A375 (cell line): ENCODE data around the gene STPG3. TPM values are rescaled to one million over a fixed set of nuclear protein-coding genes. Genes with fewer than 3 reads are reported as not detected.

Experiments
- total RNA-seq: library from RNA; depleted of rRNA; stranded (reverse); fragments of >200 nt; shearing (Covaris generic); gene quantifications from 2 replicates; pipeline ENCODE4 v1.2.3, GENCODE V29; 2014; rRNA removed

The STPG3 gene
- total RNA-seq, result not detected in 2 replicates

DNA sequence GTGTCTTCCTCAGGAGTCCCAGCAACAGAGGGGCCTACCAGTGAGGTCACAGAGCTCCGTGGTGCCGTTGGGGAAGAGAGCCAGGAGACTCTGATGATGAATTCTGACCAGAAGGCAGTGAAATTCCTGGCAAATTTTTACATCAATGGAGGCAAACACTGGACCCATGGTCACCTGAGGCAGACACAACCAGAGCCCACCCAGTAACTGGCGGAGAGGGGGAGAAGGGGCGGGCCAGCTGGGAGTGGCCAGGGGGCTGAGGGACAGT lies at the start of gene STPG3:
Gene STPG3 (plus strand): TSS at position 93 of the 268 bp plus-strand sequence. CDS start 1 bp downstream, at position 94.

DNA sequence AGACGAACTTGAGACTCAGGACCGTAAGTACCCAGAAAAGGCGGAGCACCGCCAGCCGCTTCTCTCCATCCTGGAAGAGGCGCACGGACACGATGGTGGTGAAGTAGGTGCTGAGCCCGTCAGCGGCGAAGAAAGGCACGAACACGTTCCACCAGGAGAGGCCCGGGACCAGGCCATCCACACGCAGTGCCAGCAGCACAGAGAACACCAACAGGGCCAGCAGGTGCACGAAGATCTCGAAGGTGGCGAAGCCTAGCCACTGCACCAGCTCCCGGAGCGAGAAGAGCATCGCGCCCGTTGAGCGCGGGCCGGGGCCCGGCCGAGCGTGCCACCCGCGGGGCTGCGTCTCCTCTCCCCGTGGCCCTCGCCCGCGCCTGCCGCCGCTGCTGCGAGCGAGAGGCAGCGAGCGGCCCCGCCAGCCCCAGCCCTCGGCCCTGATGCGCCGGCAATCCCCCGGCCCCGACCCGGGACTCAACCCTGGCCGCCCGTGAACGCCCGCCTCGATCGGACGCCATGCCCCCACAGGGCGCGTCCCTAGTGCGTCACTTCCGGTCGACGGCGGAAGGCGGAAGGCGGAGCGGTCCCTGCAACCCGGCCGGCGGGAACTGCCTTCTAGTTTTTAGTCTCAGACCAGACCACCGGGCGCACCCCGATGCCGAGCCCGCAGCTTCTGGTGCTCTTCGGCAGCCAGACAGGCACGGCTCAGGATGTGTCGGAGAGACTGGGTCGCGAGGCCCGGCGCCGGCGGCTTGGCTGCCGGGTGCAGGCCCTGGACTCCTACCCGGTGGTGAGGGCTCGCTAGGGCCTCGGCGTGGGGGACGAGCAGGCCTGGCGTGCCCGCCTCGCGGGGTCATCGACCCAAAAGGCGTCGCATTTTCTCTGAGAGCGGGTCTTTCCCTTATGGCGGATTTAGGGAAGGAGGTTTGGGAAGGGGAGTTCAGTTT lies 45.7 kb upstream of the STPG3 start, which contains the start of the genes NDOR1 and TMEM203:
Gene NDOR1 (plus strand): TSS at position 575 of the 944 bp plus-strand sequence. CDS start 78 bp downstream, at position 653.
Gene TMEM203 (minus strand): TSS at position 523 of the 944 bp plus-strand sequence. CDS start 234 bp downstream, at position 289.

DNA sequence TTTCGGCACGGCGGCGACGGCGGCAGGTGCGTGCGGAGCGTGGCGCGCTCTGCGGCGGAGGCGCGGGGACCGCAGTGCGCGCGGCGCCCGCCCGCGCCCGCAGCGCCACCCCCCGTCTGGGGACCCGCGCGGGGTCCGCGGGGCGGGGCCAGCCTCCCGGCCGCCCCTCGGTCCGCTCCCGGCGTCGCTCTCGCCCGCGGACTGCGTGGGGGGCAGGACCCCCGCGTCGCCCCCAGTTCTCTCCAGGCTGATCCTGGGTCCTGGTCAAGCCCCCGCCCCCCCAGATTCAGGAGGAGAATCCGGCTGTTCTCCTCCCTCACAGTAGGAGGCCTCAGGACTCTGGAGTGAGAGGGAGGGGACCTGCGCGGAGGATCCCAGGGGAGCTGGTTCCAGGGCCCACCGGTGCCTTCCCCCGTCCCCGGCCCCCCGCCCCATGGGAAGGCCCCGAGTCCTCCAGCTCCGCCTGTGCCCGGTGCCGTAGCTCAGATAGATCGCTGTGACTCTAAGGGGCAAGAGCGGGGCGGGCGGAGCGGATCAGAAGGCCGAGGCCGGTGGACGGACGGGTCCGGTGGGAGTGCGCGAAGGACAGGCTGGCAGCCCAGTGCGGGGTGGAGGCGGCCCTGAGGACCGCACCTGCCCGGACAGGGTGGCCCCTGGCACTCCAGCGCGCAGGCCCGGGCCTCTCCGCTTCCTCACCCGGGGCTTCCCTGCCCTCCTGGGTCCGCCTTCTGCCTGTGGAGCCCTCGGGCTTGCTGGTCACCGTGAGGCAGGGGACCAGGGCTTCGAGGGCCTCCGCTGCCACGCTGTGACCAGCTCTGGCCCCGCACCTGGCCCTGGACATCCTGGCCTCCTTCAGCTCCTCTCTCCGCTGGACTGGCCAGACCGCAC lies 28.7 kb upstream of the STPG3 start, which contains the start of gene RNF208:
Gene RNF208 (minus strand): TSS at position 51 of the 888 bp plus-strand sequence. CDS start 1,028 bp downstream, outside the sequence.

DNA sequence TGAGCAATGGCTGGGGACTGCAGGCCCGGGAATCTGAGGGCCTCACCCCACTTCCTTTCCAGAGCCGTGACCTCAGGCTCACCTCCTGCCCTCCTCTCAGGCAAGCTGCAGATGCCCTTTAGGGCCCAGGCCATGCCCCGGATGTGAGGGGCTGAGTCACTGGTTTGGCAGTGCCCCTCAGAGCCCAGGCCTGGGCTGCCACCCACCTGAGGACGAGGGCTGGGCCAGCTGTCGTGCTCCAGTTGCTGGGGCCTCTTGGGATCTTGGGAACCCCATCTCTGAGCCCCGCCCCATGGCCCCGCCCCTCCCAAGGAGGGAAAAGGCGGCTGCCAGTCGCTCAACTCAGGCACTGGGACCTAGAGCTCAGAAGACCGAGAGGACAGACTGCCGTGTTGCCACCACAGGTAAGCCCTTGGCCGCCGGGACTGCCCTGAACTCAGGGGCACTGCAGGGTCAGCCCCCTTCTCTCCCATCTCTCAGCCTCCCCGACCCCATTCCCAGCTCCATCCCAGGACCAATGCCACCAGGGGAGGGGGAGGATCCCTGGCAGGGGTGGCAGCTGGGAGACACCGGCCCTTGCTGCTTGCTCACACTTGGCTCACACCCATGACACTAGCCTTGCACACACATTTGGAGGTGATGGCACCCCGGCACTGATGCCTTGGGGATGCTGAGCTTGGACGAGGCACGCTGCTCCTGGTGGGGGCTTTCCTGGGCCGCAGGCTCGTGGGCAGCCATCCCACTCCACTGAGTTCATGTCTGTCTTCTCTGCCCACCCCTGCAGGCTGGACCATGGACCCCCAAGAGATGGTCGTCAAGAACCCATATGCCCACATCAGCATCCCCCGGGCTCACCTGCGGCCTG lies 26.0 kb upstream of the STPG3 start, which contains the start of gene CYSRT1:
Gene CYSRT1 (plus strand): TSS at position 345 of the 865 bp plus-strand sequence. CDS start 448 bp downstream, at position 793.

DNA sequence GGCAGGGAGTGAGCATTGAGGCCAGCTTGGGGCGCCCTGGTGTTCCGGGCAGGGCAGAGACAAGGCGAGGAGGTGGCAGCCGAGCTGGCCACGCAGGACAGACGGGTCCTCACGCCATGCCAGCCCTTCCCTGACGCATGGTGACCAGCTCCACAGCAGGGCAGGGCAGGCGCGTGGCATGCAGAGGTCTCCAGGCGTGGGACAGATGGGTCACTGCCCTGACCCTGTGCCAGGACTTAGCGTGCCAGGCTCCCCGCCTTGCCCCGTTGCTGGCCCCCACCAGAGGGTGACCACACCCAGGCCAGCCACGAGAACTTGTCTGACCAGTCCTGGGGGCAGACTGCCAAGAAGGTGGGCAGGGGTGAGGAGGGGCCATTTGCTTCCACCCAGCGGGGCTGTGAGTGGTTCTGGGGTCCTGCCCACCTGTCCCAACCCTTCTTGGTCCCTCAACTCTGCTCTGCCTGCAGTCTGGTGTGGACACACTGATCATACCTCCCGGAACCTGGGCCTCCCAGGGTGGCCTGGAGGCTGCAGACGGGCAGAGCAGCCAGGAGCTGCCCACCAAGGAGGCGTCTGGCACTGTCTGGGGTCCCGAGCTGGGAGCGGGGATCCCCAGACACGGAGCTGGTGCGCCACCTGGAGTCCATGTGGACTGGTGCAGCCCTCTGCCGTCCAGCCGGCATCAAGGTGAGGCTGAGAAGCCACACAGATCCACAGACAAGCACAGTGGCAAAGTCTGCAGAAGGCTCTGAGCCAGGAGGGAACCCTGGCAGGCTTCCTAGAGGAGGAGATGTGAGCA lies 23.8 kb upstream of the STPG3 start, which contains the start of gene RNF224:
Gene RNF224 (plus strand): TSS at position 449 of the 799 bp plus-strand sequence. CDS start 834 bp downstream, outside the sequence.

DNA sequence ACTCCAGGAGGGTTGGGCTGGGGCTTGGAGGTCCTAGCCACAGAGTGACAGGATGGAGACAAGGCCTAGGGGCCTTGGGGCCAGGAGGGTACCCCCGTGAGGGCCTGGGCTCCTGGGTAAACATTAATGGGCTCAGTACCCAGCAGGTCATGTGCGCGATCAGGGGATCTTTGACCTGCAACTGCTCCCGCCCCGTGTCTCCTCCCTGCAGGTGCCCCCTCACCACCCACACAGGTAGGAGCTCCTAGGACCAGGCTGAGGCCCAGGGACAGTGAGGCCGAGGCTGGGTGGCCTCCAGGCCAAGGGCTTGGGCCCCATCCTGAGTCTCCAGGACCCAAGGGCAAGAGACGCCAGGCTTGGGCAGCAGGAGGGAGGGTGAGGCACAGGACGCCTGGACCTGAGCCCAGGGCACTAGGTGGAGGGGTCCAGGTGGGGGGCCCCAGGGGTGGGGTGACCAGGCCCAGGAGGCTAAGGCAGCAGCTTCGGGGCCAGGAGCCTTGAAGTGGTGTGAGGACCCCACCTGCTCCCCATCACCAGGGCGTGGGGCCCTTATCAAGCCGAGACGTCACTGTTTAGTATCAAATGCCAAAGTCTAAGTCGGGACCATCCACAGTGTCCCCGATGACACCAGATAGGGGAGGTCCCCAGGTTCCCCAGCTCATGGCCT lies 20.2 kb upstream of the STPG3 start, which contains the start of gene SLC34A3:
Gene SLC34A3 (plus strand): TSS at position 197 of the 667 bp plus-strand sequence. CDS start 802 bp downstream, outside the sequence.

DNA sequence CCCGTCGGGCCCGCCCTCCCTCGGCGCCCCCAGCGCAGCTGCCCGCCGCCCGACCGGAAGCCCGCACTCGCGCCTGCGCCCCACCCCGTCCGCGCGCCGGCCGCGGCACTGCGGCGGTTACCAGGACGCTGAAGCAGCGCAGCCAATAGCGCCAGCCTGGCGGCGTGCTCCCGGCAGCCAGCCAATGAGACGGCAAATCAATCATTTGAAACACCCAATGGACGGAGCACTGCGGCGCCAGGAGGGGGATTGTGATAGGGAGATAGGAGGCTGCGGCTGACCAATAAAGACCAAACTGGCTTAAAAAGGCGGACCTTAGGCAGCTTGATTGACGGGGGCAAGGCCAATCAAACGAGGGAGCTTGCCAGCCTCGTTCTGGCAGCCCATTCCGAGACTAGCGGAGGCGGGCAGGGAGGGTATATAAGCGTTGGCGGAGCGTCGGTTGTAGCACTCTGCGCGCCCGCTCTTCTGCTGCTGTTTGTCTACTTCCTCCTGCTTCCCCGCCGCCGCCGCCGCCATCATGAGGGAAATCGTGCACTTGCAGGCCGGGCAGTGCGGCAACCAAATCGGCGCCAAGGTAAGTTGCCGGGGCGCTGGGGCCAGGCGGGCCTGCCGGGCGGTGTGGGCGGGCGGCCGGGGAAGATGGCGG lies 10.1 kb upstream of the STPG3 start, which contains the start of gene TUBB4B:
Gene TUBB4B (plus strand): TSS at position 447 of the 649 bp plus-strand sequence. CDS start 74 bp downstream, at position 521.

DNA sequence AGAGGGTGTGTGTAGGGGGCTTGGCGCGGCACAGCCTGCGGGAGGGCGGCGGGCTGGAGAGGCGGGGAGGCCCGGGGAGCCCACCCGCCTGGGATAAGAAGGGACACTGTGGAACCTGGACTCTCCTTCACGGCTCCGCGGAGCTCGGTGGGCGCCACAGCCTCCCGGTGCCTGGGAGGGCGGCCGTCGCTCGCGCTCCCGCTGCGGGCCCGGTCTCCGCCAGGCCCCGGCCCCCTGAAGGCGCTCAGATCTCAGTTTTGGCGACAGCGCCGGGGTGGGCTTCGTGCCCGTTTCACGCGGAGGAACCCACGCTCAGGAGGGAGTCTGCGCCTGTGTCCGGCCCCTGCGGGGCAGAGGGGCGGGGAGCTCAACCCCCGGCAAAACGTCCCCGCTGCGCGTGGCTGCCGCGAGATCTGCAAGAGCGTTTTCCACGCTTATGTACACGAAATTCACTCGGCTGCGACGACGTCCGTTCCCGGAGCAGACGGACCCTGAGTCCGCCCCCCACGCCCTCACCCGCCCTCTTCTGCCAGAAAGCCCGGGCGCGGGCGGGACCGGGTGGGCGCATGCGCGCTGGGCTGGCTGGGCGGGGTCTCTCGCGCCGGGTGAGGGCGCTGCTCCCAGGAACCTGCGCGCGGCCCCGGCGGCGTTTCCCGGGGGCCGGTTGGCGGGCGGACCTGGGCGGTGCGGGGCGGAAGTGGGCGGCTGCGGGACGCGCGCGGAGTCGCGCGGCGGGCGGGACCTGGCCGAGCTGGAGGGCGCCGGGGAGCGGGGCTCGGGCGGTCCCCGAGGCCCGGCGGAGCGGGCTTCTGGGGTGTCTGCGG lies 3.8 kb downstream of the STPG3 start, which contains the start of gene NELFB:
Gene NELFB (plus strand): TSS at position 704 of the 824 bp plus-strand sequence.

DNA sequence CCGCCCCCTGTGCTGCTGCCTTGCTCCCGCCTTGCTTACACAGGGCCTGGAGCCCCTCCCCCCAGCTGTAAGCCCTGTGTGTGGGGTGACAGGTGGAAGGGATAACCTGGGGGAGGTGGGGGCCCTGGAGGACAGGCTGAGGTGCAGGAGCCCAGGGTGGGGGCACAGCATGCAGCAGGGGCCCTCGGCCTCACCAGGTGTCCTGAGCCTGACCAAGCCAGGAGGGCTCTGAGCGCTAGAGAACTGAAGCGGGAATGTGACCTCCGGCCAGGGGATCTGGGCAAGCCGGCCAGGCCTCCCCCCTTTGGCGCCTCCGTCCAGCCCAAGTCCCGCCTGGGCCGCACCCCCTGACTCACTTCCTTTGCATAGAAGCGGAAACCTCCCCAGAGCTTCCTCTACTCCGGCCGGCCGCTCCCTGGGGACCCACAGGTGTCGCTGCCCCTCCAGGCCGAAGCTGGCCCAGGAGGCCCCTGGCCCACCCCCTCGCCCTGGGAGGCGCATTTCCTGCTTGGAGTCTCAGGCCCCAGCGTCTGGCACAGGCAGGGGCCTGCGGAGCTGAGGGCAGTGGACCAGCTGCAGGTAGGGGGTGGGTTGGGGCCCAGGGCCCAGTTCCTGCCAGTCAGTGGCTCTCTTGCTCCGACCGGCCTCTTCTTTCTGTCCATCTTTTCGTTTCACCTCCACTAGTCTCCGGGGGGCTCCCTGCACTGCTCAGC lies 26.4 kb downstream of the STPG3 start, which contains the start of gene TOR4A:
Gene TOR4A (plus strand): TSS at position 398 of the 713 bp plus-strand sequence. CDS start 964 bp downstream, outside the sequence.

DNA sequence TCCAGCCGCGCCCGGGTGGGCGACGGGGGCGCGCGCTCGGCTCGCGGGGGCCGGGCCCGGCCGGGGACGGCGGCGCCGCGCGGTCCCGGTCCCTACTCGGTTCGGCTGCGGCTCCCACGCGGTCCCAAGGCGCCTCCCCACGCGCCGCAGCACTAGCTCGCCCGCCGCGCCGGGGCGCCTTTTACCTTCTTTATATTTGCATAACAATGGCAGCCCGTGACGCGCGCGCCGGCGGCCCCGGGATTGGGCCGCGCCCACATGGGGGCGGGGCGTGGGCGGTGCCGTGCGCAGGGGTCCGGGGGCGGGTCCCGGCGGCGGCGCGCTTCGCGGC lies 51.0 kb downstream of the STPG3 start, which contains the start of gene NRARP:
Gene NRARP (minus strand): TSS at position 154 of the 331 bp plus-strand sequence. CDS start 343 bp downstream, outside the sequence.

Other genes starting within 250 kb of the STPG3 start
- gene ABCA2, start 223.0 kb upstream of the STPG3 start, total RNA-seq, result 14.3 and 21.6 TPM in 2 replicates
- gene FUT7, start 219.2 kb upstream of the STPG3 start, total RNA-seq, result not detected in 2 replicates
- 20.1 and 25.3 TPM in 2 replicates for gene NPDC1, start 205.1 kb upstream of the STPG3 start, total RNA-seq
- not detected in 2 replicates for gene ENTPD2, start 197.2 kb upstream of the STPG3 start, total RNA-seq
- gene SAPCD2, start 180.7 kb upstream of the STPG3 start, total RNA-seq, result 26.8 and 28.7 TPM in 2 replicates
- 4.7 and 4.8 TPM in 2 replicates for gene UAP1L1, start 173.8 kb upstream of the STPG3 start, total RNA-seq
- gene MAN1B1, start 164.3 kb upstream of the STPG3 start, total RNA-seq, result 56.8 and 72.2 TPM in 2 replicates
- gene DPP7, start 136.6 kb upstream of the STPG3 start, total RNA-seq, result 111 and 150 TPM in 2 replicates
- not detected in 2 replicates for gene GRIN1, start 112.1 kb upstream of the STPG3 start, total RNA-seq
- gene LRRC26, start 81.2 kb upstream of the STPG3 start, total RNA-seq, result not detected in 2 replicates
- gene TMEM210, start 79.2 kb upstream of the STPG3 start, total RNA-seq, result not detected in 2 replicates
- 26.1 and 32.6 TPM in 2 replicates for gene ANAPC2, start 62.7 kb upstream of the STPG3 start, total RNA-seq
- gene SSNA1, start 62.6 kb upstream of the STPG3 start, total RNA-seq, result 111 and 115 TPM in 2 replicates
- 14.6 and 16.1 TPM in 2 replicates for gene TPRN, start 50.5 kb upstream of the STPG3 start, total RNA-seq
- gene TMEM203, start 45.6 kb upstream of the STPG3 start, total RNA-seq, result 39.9 and 43.5 TPM in 2 replicates
- 19.3 and 30.1 TPM in 2 replicates for gene NDOR1, start 45.6 kb upstream of the STPG3 start, total RNA-seq
- 0.61 and 1.5 TPM in 2 replicates for gene RNF208, start 29.0 kb upstream of the STPG3 start, total RNA-seq
- gene CYSRT1, start 26.1 kb upstream of the STPG3 start, total RNA-seq, result 0.29 and 0.98 TPM in 2 replicates
- gene RNF224, start 23.8 kb upstream of the STPG3 start, total RNA-seq, result 0.05 and 0.94 TPM in 2 replicates
- not detected in 2 replicates for gene SLC34A3, start 20.4 kb upstream of the STPG3 start, total RNA-seq
- gene TUBB4B, start 10.0 kb upstream of the STPG3 start, total RNA-seq, result 287 and 331 TPM in 2 replicates
- 51.1 and 51.2 TPM in 2 replicates for gene NELFB, start 4.0 kb downstream of the STPG3 start, total RNA-seq
- 6.9 and 8.7 TPM in 2 replicates for gene TOR4A, start 26.4 kb downstream of the STPG3 start, total RNA-seq
- 0.11 TPM in 1 of 2 replicates, not detected in the other for gene NRARP, start 51.0 kb downstream of the STPG3 start, total RNA-seq
- 3.9 and 4.8 TPM in 2 replicates for gene EXD3, start 171.9 kb downstream of the STPG3 start, total RNA-seq
- 0.56 and 1.2 TPM in 2 replicates for gene NOXA1, start 172.1 kb downstream of the STPG3 start, total RNA-seq
- 0.21 TPM in 1 of 2 replicates, not detected in the other for gene ENTPD8, start 190.1 kb downstream of the STPG3 start, total RNA-seq
- 34.7 and 38.6 TPM in 2 replicates for gene NSMF, start 208.0 kb downstream of the STPG3 start, total RNA-seq